ENCODE data around the gene POLR2L. TPM values are rescaled to one million over a fixed set of nuclear protein-coding genes. Genes with fewer than 3 reads are reported as not detected.

Gene POLR2L
- total RNA-seq, 1 experiment from 2014 or later: 117 TPM

DNA sequence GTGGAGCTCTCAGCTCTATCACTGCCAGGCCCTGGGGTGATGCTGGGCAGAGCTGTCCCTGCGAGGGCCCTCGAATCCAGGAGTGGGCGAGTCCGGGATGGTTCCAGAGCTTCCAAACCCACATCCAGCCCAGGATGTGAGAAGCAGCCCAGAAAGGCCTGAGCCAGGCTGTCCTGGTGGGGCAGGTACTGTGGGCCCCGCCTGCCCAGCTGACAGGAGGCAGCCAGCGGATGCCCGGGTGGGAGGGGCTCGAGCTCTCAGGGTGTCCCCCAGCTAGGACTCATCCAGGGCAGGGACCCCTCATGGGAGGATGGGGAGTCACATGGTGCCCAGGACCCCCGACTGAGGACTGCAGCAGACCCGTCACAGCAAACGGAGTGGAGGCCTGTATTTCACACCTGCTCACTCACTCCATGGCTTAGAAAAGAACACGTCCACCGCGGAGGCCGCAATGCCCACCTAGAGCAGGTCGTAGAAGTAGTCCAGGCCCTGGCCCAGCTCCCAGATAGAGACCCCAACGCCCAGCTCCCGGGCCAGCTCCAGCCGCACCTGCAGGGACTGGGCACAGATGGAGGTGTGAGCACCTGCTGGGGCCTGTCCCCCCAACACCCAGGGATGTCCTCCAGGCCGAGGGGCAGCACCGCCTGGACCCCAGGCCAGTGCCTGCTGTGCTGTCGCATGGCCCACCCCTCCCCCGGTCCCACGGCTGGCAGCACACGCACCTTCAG lies 27.2 kb upstream of the POLR2L start:
- no TSS peak for BruUV-seq (replicated peaks)
- Histone ChIP-seq H3K27ac (ENCODE audit: low read depth, low read length, poor library complexity, severe bottlenecking) (no peak overlapping the region), H3K9me3 (ENCODE audit: low read depth, low read length, poor library complexity, severe bottlenecking) (no peaks in the 10 kb centered on the region), H3K4me1 (ENCODE audit: insufficient read depth, low read length, poor library complexity, severe bottlenecking) (no peaks in the 10 kb centered on the region), H3K36me3 (ENCODE audit: insufficient read depth, low read length, poor library complexity, severe bottlenecking) (no peaks in the 10 kb centered on the region), H3K27me3 (replicated peaks; ENCODE audit: insufficient read depth, low read depth, low read length, poor library complexity) (no peaks in the 10 kb centered on the region), H3K4me3 (ENCODE audit: low read depth, low read length, poor library complexity, severe bottlenecking) (no peak overlapping the region)
- CTCF ChIA-PET: no interaction called here
- intact Hi-C loops (cut with micrococcal nuclease; ENCODE audit: unreplicated experiment): no loop called here
- no peak for DNase-seq (ENCODE audit: low spot score)
- TF ChIP-seq, protein P1, sequence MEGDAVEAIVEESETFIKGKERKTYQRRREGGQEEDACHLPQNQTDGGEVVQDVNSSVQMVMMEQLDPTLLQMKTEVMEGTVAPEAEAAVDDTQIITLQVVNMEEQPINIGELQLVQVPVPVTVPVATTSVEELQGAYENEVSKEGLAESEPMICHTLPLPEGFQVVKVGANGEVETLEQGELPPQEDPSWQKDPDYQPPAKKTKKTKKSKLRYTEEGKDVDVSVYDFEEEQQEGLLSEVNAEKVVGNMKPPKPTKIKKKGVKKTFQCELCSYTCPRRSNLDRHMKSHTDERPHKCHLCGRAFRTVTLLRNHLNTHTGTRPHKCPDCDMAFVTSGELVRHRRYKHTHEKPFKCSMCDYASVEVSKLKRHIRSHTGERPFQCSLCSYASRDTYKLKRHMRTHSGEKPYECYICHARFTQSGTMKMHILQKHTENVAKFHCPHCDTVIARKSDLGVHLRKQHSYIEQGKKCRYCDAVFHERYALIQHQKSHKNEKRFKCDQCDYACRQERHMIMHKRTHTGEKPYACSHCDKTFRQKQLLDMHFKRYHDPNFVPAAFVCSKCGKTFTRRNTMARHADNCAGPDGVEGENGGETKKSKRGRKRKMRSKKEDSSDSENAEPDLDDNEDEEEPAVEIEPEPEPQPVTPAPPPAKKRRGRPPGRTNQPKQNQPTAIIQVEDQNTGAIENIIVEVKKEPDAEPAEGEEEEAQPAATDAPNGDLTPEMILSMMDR (conservative IDR thresholded peaks at IDR 0.05; ENCODE audit: low read depth, low read length): no peak
- no peak for TF ChIP-seq EZH2 (IDR thresholded peaks at IDR 0.05; ENCODE audit: borderline replicate concordance, low read depth, low read length, poor library complexity, severe bottlenecking)
- POLR2A ChIA-PET (ENCODE audit: low non-redundant PET): no interaction called here

DNA sequence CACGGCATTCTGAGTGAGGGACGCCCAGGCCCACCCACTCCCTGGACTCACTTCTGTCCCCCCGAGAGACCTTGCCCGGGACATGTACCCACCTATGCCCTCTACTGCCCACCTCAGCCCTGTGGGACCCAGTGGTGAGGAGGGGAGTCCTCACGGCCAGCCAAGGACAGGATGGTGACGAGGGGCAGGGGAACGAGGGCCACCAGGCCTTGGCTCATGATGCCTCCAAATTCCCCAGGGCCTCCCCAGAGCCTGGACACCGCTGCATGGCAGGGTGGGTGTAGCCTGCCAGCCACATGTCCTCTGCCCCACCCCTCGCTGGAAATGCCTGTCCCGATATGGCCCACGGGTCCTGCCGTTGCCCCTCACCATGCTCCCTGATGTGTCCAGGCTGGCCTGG lies 26.5 kb upstream of the POLR2L start:
- no peak overlapping the region for H3K4me3 ChIP-seq (ENCODE audit: low read depth, low read length, poor library complexity, severe bottlenecking)
- intact Hi-C loops (cut with micrococcal nuclease; ENCODE audit: unreplicated experiment): no loop called here
- no peak for DNase-seq (ENCODE audit: low spot score)
- H3K9me3 ChIP-seq (ENCODE audit: low read depth, low read length, poor library complexity, severe bottlenecking): no peaks in the 10 kb centered on the region
- TF ChIP-seq EZH2 (IDR thresholded peaks at IDR 0.05; ENCODE audit: borderline replicate concordance, low read depth, low read length, poor library complexity, severe bottlenecking): no peak
- TF ChIP-seq, protein P1 (conservative IDR thresholded peaks at IDR 0.05; ENCODE audit: low read depth, low read length): no peak
- no TSS peak for BruUV-seq (replicated peaks)
- no peaks in the 10 kb centered on the region for H3K4me1 ChIP-seq (ENCODE audit: insufficient read depth, low read length, poor library complexity, severe bottlenecking)
- H3K27me3 ChIP-seq (replicated peaks; ENCODE audit: insufficient read depth, low read depth, low read length, poor library complexity): no peaks in the 10 kb centered on the region
- ChIA-PET CTCF (no interaction called here), POLR2A (ENCODE audit: low non-redundant PET) (no interaction called here)
- H3K36me3 ChIP-seq (ENCODE audit: insufficient read depth, low read length, poor library complexity, severe bottlenecking): no peaks in the 10 kb centered on the region
- H3K27ac ChIP-seq (ENCODE audit: low read depth, low read length, poor library complexity, severe bottlenecking): no peak overlapping the region

DNA sequence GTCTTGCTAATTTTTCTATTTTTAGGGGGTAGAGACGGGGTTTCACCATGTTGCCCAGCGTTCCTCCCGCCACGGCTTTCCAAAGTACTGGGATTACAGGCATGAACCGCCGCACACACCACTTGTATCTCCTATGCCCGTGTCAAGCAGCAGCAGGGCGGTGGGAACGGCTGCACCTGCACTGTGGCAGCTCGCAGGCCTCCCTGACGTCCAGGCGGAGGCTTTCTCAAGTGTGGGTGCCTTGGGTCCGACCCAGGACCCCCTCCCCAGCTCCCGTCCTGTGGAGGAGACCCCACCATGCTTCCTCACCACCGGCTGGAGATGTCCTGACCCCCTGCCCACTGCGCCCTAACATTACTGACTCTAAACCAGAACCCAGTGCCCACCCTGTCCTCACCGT lies 26.1 kb upstream of the POLR2L start:
- Histone ChIP-seq H3K36me3 (ENCODE audit: insufficient read depth, low read length, poor library complexity, severe bottlenecking) (no peaks in the 10 kb centered on the region), H3K4me3 (ENCODE audit: low read depth, low read length, poor library complexity, severe bottlenecking) (no peak overlapping the region), H3K27me3 (replicated peaks; ENCODE audit: insufficient read depth, low read depth, low read length, poor library complexity) (no peaks in the 10 kb centered on the region), H3K4me1 (ENCODE audit: insufficient read depth, low read length, poor library complexity, severe bottlenecking) (no peaks in the 10 kb centered on the region), H3K27ac (ENCODE audit: low read depth, low read length, poor library complexity, severe bottlenecking) (no peak overlapping the region), H3K9me3 (ENCODE audit: low read depth, low read length, poor library complexity, severe bottlenecking) (no peaks in the 10 kb centered on the region)
- POLR2A ChIA-PET (ENCODE audit: low non-redundant PET): no interaction called here
- DNase-seq (ENCODE audit: low spot score): no peak
- BruUV-seq (replicated peaks): no TSS peak
- CTCF ChIA-PET: no interaction called here
- intact Hi-C loops (cut with micrococcal nuclease; ENCODE audit: unreplicated experiment): no loop called here
- no peak for TF ChIP-seq EZH2 (IDR thresholded peaks at IDR 0.05; ENCODE audit: borderline replicate concordance, low read depth, low read length, poor library complexity, severe bottlenecking)
- TF ChIP-seq, protein P1 (conservative IDR thresholded peaks at IDR 0.05; ENCODE audit: low read depth, low read length): no peak

Measured in A673 (cell line).